HCT116 (cell line): Measurements from ENCODE around the gene MAPK4. TPM values are rescaled to one million over a fixed set of nuclear protein-coding genes. Genes with fewer than 3 reads are reported as not detected.

Experiments
- ATAC-seq: fragments of 200-7000 bp; cut with Tn5 transposase; 2 replicates; pipeline ENCODE4 v1.9.1; 2020; ENCODE audit warnings: mild to moderate bottlenecking, moderate library complexity
- BruUV-seq: library from RNA; stranded (reverse); fragments of 400-500 nt; replicated peaks from 2 replicates; lab custom pipeline; 2021; lab: Mats Ljungman, UMichigan
- CTCF ChIA-PET: fragments of 300-600 bp; sonication (Branson Sonifier 250); formaldehyde crosslinking; loops from one replicate; lab custom pipeline; 2021; ENCODE audit warnings: antibody characterized with exemption; lab: Charles Lee
- POLR2A ChIA-PET: fragments of 300-600, 350-600 bp; sonication (Branson Sonifier 250); formaldehyde crosslinking; loops from one replicate; lab custom pipeline; 2021; ENCODE audit warnings: antibody characterized with exemption; lab: Charles Lee
- RAD21 ChIA-PET, 2 experiments: fragments of 300-600 bp; sonication (Branson Sonifier 250); formaldehyde crosslinking; loops; one replicate each; lab custom pipeline; 2023; ENCODE audit warnings: low total read pairs in 2 of 2; ENCODE audit not compliant: uncharacterized antibody in 2 of 2, unreplicated experiment in 2 of 2, low non-redundant PET in 1 of 2; lab: Charles Lee
- DNase-seq: peaks from one replicate; pipeline ENCODE4 v3.0.0-alpha.2; 2010; ENCODE audit warnings: low read depth, low spot score
- H2AFZ ChIP-seq: fragments of 200-600 bp; shearing (Covaris generic), sonication (generic); 2 replicates; pipeline ENCODE4 v1.6.1; 2017; ENCODE audit warnings: low read depth, mixed run types, mixed read lengths, antibody characterized with exemption, low read length; ENCODE audit not compliant: poor library complexity, severe bottlenecking
- H3K27ac ChIP-seq: 2 replicates; pipeline ENCODE4 v1.5.1; 2012; ENCODE audit warnings: low read depth, low read length
- H3K27me3 ChIP-seq: fragments of 200-600 bp; sonication (generic); 2 replicates; pipeline ENCODE4 v1.6.1; 2016; ENCODE audit warnings: mixed run types, low read length, mixed read lengths; ENCODE audit not compliant: insufficient read depth
- H3K36me3 ChIP-seq, 2 experiments: fragments of 200-500 bp in 1 of 2; fragments of 200-600 bp in 1 of 2; sonication (Bioruptor generic) in 1 of 2; sonication (generic) in 1 of 2; 2 replicates each; pipeline versions ENCODE4 v1.5.1 to v1.6.1; 2014 to 2016; ENCODE audit warnings: low read length in 2 of 2, inconsistent platforms in 1 of 2, mixed read lengths in 1 of 2, mixed run types in 1 of 2; ENCODE audit not compliant: insufficient read depth in 2 of 2, control insufficient read depth in 1 of 2
- H3K4me1 ChIP-seq, 2 experiments: fragments of 200-600 bp in 1 of 2; sonication (generic) in 1 of 2; 2 replicates each; pipeline versions ENCODE4 v1.5.1 to v1.6.1; 2012 to 2017; ENCODE audit warnings: low read length in 2 of 2, inconsistent platforms in 1 of 2, mild to moderate bottlenecking in 1 of 2, mixed read lengths in 1 of 2, mixed run types in 1 of 2, moderate library complexity in 1 of 2; ENCODE audit not compliant: insufficient read depth in 2 of 2, control insufficient read depth in 1 of 2
- H3K4me2 ChIP-seq: fragments of 200-600 bp; sonication (generic); 2 replicates; pipeline ENCODE4 v1.6.1; 2017; ENCODE audit warnings: mixed run types, low read length, mixed read lengths
- H3K4me3 ChIP-seq, 2 experiments: fragments of 200-600 bp in 1 of 2; sonication (generic) in 1 of 2; replicated peaks in 1 of 2; 2 replicates each; pipeline ENCODE4 v1.5.1; 2011 to 2016; ENCODE audit warnings: low read length in 2 of 2, control low read depth in 1 of 2, low read depth in 1 of 2, mild to moderate bottlenecking in 1 of 2, mixed read lengths in 1 of 2, mixed run types in 1 of 2
- H3K79me2 ChIP-seq: fragments of 200-600 bp; sonication (generic); 2 replicates; pipeline ENCODE4 v1.6.1; 2017; ENCODE audit warnings: mild to moderate bottlenecking, mixed run types, low read length, moderate library complexity, mixed read lengths; ENCODE audit not compliant: insufficient read depth
- H3K9ac ChIP-seq: fragments of 200-600 bp; sonication (generic); 2 replicates; pipeline ENCODE4 v1.6.1; 2016; ENCODE audit warnings: low read length, mixed read lengths
- H3K9me2 ChIP-seq: fragments of 200-600 bp; sonication (generic), shearing (Covaris generic); 2 replicates; pipeline ENCODE4 v1.6.1; 2017; ENCODE audit warnings: mixed run types, mild to moderate bottlenecking, moderate library complexity; ENCODE audit not compliant: insufficient read depth
- H3K9me3 ChIP-seq, 2 experiments: fragments of 200-500 bp in 1 of 2; fragments of 200-600 bp in 1 of 2; sonication (Bioruptor generic) in 1 of 2; sonication (generic) in 1 of 2; 2 replicates each; pipeline ENCODE4 v1.6.1; 2014 to 2017; ENCODE audit warnings: low read length in 2 of 2, mixed read lengths in 2 of 2, inconsistent platforms in 1 of 2, low read depth in 1 of 2, mild to moderate bottlenecking in 1 of 2, mixed run types in 1 of 2, moderate library complexity in 1 of 2; ENCODE audit not compliant: control insufficient read depth in 1 of 2, insufficient read depth in 1 of 2
- H4K20me1 ChIP-seq: fragments of 200-600 bp; sonication (generic), shearing (Covaris generic); 2 replicates; pipeline ENCODE4 v1.6.1; 2017; ENCODE audit warnings: mixed run types, mild to moderate bottlenecking, moderate library complexity; ENCODE audit not compliant: insufficient read depth
- CEBPB ChIP-seq: IDR thresholded peaks from 2 replicates; pipeline ENCODE4 v1.6.1; 2012; ENCODE audit warnings: low read depth
- CTCF ChIP-seq, 3 experiments: fragments of 200-600 bp in 1 of 3; sonication (generic) in 1 of 3; IDR thresholded peaks in 2 of 3; conservative IDR thresholded peaks in 1 of 3; 2 replicates each; pipeline ENCODE4 v1.5.1; 2012 to 2017; ENCODE audit warnings: low read depth in 2 of 3, low read length in 2 of 3, antibody characterized with exemption in 1 of 3, borderline replicate concordance in 1 of 3, control low read depth in 1 of 3, mild to moderate bottlenecking in 1 of 3, mixed read lengths in 1 of 3, mixed run types in 1 of 3, moderate library complexity in 1 of 3; ENCODE audit not compliant: insufficient read depth in 1 of 3
- EGR1 ChIP-seq: IDR thresholded peaks from 2 replicates; pipeline ENCODE4 v1.6.1; 2012; ENCODE audit warnings: low read depth
- EZH2phosphoT487 ChIP-seq: fragments of 200-600 bp; IDR thresholded peaks from 2 replicates; pipeline ENCODE4 v1.6.1; 2018; ENCODE audit warnings: antibody characterized with exemption, borderline replicate concordance
- JUND ChIP-seq: IDR thresholded peaks from 2 replicates; pipeline ENCODE4 v1.6.1; 2012
- POLR2AphosphoS5 ChIP-seq: IDR thresholded peaks from 2 replicates; pipeline ENCODE4 v1.6.1; 2011; ENCODE audit warnings: mild to moderate bottlenecking, low read depth, low read length, moderate library complexity
- RAD21 ChIP-seq: IDR thresholded peaks from 2 replicates; pipeline ENCODE4 v1.6.1; 2012; ENCODE audit warnings: low read depth, mild to moderate bottlenecking
- SIN3A ChIP-seq: IDR thresholded peaks from 2 replicates; pipeline ENCODE4 v1.6.1; 2012; ENCODE audit warnings: low read depth
- SRF ChIP-seq: IDR thresholded peaks from 2 replicates; pipeline ENCODE4 v1.6.1; 2012; ENCODE audit warnings: low read depth
- TCF7L2 ChIP-seq: IDR thresholded peaks from 2 replicates; pipeline ENCODE4 v1.7.0; 2011; ENCODE audit warnings: borderline replicate concordance, inconsistent platforms; ENCODE audit not compliant: insufficient read depth, insufficient read length; ENCODE audit errors: extremely low read depth
- ZBTB33 ChIP-seq: IDR thresholded peaks from 2 replicates; pipeline ENCODE4 v1.6.1; 2011; ENCODE audit warnings: mild to moderate bottlenecking, low read length, moderate library complexity; ENCODE audit not compliant: insufficient replicate concordance; ENCODE audit errors: extremely low read depth
- ZNF274 ChIP-seq: fragments of 200-500 bp; sonication (Bioruptor generic); IDR thresholded peaks from 2 replicates; pipeline ENCODE4 v1.6.1; 2014; ENCODE audit warnings: mild to moderate bottlenecking, low read depth, low read length, inconsistent platforms
- intact Hi-C: fragments of 100-400 bp; cut with micrococcal nuclease; formaldehyde crosslinking; loops from 2 replicates; pipeline ENCODE4 v1.10.0; 2022
- total RNA-seq: library from RNA; stranded (reverse); gene quantifications from one replicate; pipeline ENCODE4 v1.2.1, GENCODE V29; 2021; ENCODE audit not compliant: unreplicated experiment
- TF ChIP-seq, protein P1 (sequence below): IDR thresholded peaks from 2 replicates; pipeline ENCODE4 v1.6.1; 2012

The MAPK4 gene
- total RNA-seq, 1 experiment from 2014 or later = 0.89 TPM

GRCh38 chr18:50737127-50737526, 177.2 kb downstream of the MAPK4 start:
- ChIA-PET CTCF (no interaction called here), POLR2A (no interaction called here), RAD21 (no interaction called here)
- no peak for ATAC-seq
- intact Hi-C loops = no loop called here
- H3K27me3 ChIP-seq = no peaks in the 10 kb centered on the region
- H2AFZ ChIP-seq = no peak overlapping the region
- no peak overlapping the region for H3K9ac ChIP-seq
- no peaks in the 10 kb centered on the region for H3K9me2 ChIP-seq
- TF ChIP-seq ZBTB33 (no peak), CEBPB (no peak)
- H3K4me2 ChIP-seq = no peak overlapping the region
- no peak for DNase-seq
- BruUV-seq = no TSS peak
- no peaks in the 10 kb centered on the region for H4K20me1 ChIP-seq
- H3K9me3 ChIP-seq = no peaks in the 10 kb centered on the region
- no peak overlapping the region for H3K27ac ChIP-seq
- H3K4me3 ChIP-seq = no peak overlapping the region
- no peaks in the 10 kb centered on the region for H3K36me3 ChIP-seq
- H3K4me1 ChIP-seq = no peaks in the 10 kb centered on the region
- no peaks in the 10 kb centered on the region for H3K79me2 ChIP-seq

DNA sequence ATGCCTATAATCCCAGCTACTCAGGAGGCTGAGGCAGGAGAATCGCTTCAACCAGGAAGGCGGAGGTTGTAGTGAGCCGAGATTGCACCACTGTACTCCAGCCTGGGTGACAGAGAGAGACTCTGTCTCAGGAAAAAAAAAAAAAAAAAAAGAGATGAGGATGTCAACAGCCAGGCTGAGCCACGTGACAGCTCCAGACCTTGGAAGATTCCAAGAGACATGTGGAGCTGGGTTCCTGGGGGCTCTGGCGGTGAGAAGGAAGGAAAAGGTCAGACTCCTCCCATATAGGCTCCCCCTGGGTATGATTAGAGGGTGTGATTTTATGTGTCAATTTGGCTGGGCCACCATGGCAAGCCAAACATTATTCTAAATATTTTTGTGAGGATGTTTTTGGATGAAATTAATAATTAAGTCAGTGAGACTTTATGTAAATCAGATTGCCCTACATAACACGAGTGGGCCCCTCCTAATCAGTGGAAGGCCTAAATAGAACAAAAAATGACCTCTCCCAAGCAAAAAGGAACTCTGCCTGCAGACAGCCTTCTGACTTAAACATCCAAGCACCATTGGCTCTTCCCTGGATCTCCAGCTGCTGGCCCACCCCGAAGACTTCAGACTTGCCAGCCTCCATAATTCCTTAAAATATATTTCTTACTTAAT, 178.3 kb downstream of the MAPK4 start:
- ATAC-seq (no peak), DNase-seq (no peak)
- POLR2A ChIA-PET = no interaction called here
- Histone ChIP-seq H3K4me2 (no peak overlapping the region), H3K36me3 (no peaks in the 10 kb centered on the region), H2AFZ (no peak overlapping the region), H4K20me1 (no peaks in the 10 kb centered on the region), H3K4me1 (no peaks in the 10 kb centered on the region), H3K27ac (no peak overlapping the region), H3K9ac (no peak overlapping the region), H3K27me3 (no peaks in the 10 kb centered on the region; the same call in 1 of the 2 replicates), H3K79me2 (no peaks in the 10 kb centered on the region), H3K9me3 (no peaks in the 10 kb centered on the region), H3K4me3 (no peak overlapping the region), H3K9me2 (no peaks in the 10 kb centered on the region)
- intact Hi-C loops = no loop called here
- no TSS peak for BruUV-seq
- RAD21 ChIA-PET = no interaction called here
- CTCF ChIA-PET = no interaction called here
- TF ChIP-seq TCF7L2 = no peak
- TF ChIP-seq, protein P1, sequence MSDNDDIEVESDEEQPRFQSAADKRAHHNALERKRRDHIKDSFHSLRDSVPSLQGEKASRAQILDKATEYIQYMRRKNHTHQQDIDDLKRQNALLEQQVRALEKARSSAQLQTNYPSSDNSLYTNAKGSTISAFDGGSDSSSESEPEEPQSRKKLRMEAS = no peak
- TF ChIP-seq JUND = no peak
- TF ChIP-seq CEBPB = no peak
- no peak for TF ChIP-seq SIN3A
- no peak for TF ChIP-seq EZH2phosphoT487
- no peak for TF ChIP-seq POLR2AphosphoS5
- TF ChIP-seq ZNF274 = no peak
- TF ChIP-seq ZBTB33 = no peak
- no peak for TF ChIP-seq RAD21
- no peak for TF ChIP-seq EGR1
- TF ChIP-seq CTCF (IDR thresholded peaks at IDR 0.05 in 2 of 3, conservative IDR thresholded peaks at IDR 0.05 in 1 of 3; ENCODE audit: borderline replicate concordance in 1 of 3, insufficient read depth in 1 of 3, low read depth in 2 of 3, low read length in 2 of 3) = no peak
- no peak for TF ChIP-seq SRF
